GM12891 (cell line): ENCODE measurements around the gene ESRRB.

Experiments used
- POLR2A ChIP-seq: IDR thresholded peaks from 2 replicates; pipeline ENCODE4 v1.6.1; 2011; ENCODE audit warnings: low read depth, low read length, control low read depth
- POLR2AphosphoS5 ChIP-seq: IDR thresholded peaks from 2 replicates; pipeline ENCODE4 v1.6.1; 2011; ENCODE audit warnings: low read depth, low read length, control low read depth
- POU2F2 ChIP-seq: IDR thresholded peaks from 2 replicates; pipeline ENCODE4 v1.6.1; 2011; ENCODE audit warnings: low read depth, mild to moderate bottlenecking, control low read depth, low read length, moderate library complexity
- SPI1 ChIP-seq: IDR thresholded peaks from 2 replicates; pipeline ENCODE4 v1.6.1; 2011; ENCODE audit warnings: low read depth, low read length, control low read depth
- TAF1 ChIP-seq: IDR thresholded peaks from 2 replicates; pipeline ENCODE4 v1.6.1; 2011; ENCODE audit warnings: low read depth, low read length, control low read depth

DNA sequence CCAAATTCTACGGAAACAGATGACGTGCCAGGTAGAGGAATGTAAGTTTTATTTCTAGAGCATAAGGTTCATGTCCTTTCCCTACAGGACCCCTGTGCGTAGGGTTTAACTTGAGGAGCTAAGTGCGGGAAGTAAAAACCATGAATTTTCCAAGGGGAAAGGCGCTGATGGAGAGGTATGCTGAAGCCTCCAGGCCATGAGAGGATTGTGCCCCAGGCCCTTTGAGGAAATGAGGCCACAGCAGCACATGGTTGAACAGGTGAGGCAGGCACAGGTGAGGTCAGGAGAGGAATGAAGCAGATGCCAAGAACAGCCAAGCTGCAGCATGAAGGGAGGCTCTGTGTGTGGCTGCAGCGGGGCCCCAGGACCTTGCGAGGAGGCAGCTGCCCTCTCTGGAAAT, 14.7 kb downstream of the ESRRB start:
- TF ChIP-seq POLR2A (no peak), TAF1 (no peak), POLR2AphosphoS5 (no peak), SPI1 (no peak), POU2F2 (no peak)
